ENCODE measurements around the gene COL16A1.

Gene COL16A1

GRCh38 chr1:31705080-31705866 lies 1.5 kb upstream of the COL16A1 start:
- DNase-seq: no peak

GRCh38 chr1:31704271-31705079 lies 658 bp upstream of the COL16A1 start:
- no peak for DNase-seq

DNA sequence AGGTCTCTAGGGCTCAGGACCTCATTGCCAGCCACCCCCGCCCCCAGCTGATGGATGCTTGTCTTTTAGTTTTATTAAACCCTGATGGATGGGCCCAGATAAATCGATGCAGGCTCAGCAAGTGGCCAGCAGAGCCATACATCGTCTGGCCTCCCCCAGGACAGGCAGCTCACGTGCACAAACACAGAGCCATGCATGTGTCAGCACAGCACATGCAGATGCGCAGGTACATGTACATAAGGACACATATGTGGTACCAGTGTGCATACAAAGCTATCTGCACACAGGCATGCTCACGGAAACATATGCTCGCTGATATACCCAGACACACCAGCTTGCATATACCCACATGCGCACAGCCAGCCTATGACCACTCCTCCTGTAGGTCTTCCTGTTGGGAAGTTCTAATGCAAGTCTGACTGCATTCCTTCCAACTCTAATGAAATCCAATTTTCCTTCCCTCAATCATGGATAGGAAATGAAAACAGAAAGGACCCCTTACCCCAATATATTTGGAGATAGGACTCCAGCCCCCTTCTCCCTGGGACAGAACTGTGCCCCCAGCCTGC lies 897 bp downstream of the COL16A1 start:
- DNase-seq: no peak

- peak; percentile 15 for DNase-seq
These were observed 2.6 kb downstream of the COL16A1 start for GRCh38 chr1:31701091-31701736.

- DNase-seq: no peak
These were observed 3.2 kb downstream of the COL16A1 start for GRCh38 chr1:31700468-31701090.

DNA sequence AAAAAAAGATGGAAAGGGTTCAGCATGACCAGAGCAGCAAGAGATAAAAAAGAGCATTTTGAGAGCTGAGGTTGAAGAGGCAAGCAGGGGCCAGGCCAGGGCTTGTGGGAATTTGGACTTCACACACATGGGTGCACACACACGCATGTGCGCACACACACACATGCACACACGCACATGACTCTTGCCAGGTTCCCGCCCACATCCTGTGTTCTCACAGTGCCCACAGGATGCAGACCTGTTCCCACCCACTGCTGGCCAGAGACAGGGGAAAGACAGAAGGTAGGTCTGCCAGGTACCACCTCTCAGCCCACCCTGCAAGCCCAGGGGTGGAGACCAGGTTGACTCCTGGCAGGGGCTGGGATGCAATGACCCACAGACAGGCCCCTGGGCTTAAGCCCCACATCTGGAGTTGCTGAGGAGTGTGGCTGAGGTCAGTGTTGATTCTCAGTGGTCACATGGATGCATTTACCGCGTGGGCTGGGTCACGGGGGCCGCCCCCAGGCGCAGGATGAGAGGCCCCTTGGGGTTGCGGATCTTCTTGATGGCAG lies 4.4 kb downstream of the COL16A1 start:
- no peak for DNase-seq

- DNase-seq: no peak
These were observed 6.3 kb downstream of the COL16A1 start for GRCh38 chr1:31697369-31697984.

GRCh38 chr1:31696242-31696641 lies 7.6 kb downstream of the COL16A1 start:
- DNase-seq: no peak

DNA sequence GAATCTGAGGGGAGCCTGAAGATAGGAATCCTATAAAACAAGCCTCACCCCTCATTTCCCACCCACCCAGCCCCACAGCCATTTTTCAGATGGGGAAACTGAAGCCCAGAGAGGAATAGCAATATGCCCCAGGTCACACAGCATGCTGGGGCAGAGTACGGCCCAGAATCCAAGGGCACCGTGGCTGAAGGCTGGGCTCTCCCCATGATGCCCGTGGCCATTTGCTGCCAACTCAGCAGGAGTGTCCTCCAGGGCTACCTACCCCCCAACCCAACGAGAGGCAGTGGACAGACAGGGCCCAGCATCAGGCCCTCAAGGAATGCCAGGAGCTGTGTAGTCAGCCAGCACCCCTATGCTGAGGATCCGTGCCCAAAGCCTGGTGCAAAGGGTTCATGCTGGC lies 8.5 kb downstream of the COL16A1 start:
- no peak for DNase-seq

- DNase-seq: no peak
These were observed 8.9 kb downstream of the COL16A1 start for GRCh38 chr1:31694964-31695313.

- DNase-seq: no peak
These were observed 9.5 kb downstream of the COL16A1 start for GRCh38 chr1:31694069-31694963.

GRCh38 chr1:31693231-31693630 lies 10.6 kb downstream of the COL16A1 start:
- peak; percentile 44 for DNase-seq

- no peak for DNase-seq
These were observed 11.9 kb downstream of the COL16A1 start for GRCh38 chr1:31691951-31692350.

DNA sequence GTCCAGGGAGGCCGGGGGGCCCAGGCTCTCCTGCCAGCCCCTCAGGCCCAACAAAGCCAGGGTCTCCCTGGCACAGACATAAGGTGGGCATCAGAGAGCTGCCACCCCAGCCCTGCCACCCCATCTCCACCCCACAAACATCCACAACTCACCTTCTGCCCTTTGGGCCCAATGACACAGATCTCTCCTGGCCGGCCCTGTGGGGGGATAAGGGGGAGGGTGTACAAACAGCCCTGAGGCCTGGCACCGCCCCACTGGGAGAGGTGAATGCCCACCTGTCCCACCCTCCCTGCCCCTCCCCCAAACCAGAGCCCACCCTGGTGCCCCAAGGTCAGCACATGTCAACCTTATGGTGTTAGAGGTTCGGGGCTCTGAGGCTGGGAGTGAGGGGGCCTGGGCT lies 12.4 kb downstream of the COL16A1 start:
- no peak for DNase-seq

DNA sequence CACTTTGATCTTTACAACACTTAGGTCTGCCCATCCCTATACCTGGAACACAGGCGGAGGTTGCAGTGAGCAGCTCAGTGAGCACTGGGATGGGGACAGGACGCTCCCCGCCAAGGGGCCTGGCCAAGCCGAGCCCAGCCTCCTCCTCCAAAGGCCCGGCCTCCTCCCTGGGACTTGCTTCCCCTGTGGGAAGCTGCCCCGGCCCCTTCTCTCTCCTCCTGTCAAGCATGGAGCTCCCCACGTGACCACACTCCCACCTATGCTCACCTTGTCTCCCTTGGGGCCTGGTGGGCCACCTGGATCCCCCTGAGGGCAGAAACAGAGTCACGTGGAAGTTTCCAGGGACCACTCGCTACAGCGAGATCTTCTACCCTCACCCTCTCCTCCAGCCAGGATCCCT lies 12.9 kb downstream of the COL16A1 start:
- no peak for DNase-seq

DNA sequence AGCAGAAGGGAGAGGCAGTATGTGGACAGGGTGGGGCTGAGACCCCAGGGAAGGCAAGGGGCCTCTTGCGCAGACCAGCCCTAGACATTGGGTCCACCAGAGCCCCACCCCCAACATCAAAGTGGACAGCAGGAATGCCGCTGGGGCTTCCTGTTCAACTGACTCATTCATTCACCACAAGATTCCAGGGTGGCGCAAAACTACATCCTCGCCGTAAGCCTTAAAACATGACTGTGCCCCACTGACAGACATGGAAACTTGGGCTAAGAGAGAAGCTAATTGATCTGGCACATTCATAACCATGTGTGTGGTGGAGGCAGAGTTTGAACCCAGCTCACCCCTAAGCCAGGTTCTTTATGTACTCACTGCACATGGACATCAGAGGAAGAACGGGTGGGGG lies 14.0 kb downstream of the COL16A1 start:
- DNase-seq: no peak

DNA sequence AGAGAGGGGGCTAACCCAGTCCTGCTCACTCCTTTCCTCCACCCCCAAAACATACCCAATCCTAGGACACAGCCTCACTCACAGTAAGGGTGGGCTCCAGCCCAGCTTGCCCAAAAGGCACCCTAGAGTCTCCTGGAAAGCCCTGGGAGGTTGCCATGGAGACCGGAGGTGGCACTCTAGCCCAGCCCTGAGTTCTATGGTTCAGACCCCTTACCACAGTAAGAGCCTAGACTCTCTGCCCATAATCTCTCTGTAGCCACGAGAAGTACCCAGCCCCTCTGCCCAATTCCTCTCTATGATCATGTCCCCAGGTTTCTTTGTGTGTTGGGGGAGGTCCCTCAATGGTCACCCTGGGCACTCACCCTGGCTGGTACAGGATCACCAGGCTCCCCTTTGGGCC lies 14.4 kb downstream of the COL16A1 start:
- DNase-seq: no peak

DNA sequence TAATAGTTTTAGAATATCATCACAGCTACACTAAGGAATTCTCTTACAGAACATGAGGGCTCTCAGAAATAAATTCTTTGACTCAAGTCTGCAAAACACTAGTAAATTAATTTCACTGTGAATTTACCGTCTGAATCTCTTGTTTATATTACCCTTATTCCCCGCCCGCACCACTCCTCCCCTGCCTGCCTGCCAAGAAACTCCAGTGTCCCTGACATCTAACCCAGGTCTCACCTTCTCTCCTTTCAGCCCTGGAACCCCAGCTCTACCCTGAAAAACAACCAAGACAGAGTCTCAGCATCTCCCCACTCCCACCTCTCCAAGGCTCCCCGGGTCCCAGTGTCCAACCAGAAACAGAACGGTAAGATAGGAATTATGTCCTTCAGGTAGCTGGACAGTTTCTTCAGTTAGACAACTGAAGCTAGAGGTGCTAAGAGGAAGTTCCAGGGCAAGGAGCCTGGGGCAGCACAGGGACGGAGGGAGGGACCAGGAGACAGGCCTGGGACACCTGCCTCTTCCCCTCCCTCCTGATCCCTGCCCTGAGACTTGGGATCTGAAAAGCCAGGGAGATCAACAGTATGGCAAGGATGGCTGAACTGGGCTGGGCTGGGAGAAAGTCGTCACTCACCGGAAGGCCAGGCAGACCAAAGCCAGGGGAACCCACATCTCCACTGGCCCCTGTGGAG lies 15.4 kb downstream of the COL16A1 start:
- DNase-seq: no peak

GRCh38 chr1:31687601-31688000 lies 16.2 kb downstream of the COL16A1 start:
- no peak for DNase-seq

DNA sequence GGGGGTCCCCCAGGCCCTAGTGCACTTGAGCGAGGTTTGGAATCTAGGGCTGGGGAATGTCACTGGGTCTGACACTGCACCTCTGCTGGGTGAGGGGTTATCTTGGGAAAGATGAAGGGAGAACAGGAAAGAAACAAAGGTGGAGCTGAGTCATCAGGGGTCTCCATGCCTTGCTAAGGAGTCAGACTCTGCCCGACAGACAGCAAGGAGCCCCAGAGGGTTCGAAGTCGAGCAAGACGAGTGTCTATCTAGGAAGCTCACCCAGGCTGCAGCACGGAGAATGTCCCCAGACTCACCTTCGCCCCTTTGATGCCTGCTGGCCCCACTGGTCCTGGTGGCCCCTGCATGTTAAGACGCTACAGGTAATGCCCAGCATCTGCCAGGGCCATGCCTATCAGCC lies 18.0 kb downstream of the COL16A1 start:
- DNase-seq: no peak

GRCh38 chr1:31683997-31684396 lies 19.8 kb downstream of the COL16A1 start:
- DNase-seq: no peak

All from NCI-H1694 (cell line).